H1 (cell line): ENCODE measurements around the gene ARHGAP1. TPM values are rescaled to one million over a fixed set of nuclear protein-coding genes. Genes with fewer than 3 reads are reported as not detected.

Experiments
- HDAC2 ChIP-seq, 2 experiments: fragments of 300-600 bp in 1 of 2; sonication (generic) in 1 of 2; IDR thresholded peaks; 2 replicates each; pipeline ENCODE4 v1.6.1; 2011 to 2012; ENCODE audit warnings: low read depth in 2 of 2, low read length in 2 of 2, mild to moderate bottlenecking in 2 of 2, moderate library complexity in 2 of 2, borderline replicate concordance in 1 of 2, inconsistent platforms in 1 of 2
- KDM5A ChIP-seq: fragments of 200-600 bp; IDR thresholded peaks from 2 replicates; pipeline ENCODE4 v1.7.1; 2012; ENCODE audit warnings: mild to moderate bottlenecking, low read length, inconsistent platforms, mixed read lengths
- RNF2 ChIP-seq: fragments of 200-900, 300-1000 bp; sonication (generic); IDR thresholded peaks from 2 replicates; pipeline ENCODE4 v1.7.1; 2016; ENCODE audit warnings: borderline replicate concordance, low read depth, mild to moderate bottlenecking, antibody characterized with exemption, low read length; ENCODE audit not compliant: poor library complexity, severe bottlenecking; ENCODE audit errors: missing control alignments
- ZNF274 ChIP-seq: IDR thresholded peaks from 2 replicates; pipeline ENCODE4 v1.7.0; 2012; ENCODE audit warnings: low read length, borderline replicate concordance; ENCODE audit errors: extremely low read depth
- polyA plus RNA-seq, 7 experiments: library from polyadenylated mRNA; depleted of rRNA in 3 of 7; stranded (reverse) in 5 of 7; unstranded in 2 of 7; fragments of >200 nt in 5 of 7; fragments of 200-250 nt in 2 of 7; gene quantifications; 1 replicate in 5 of 7; 2 replicates in 1 of 7; 4 replicates in 1 of 7; pipeline versions ENCODE4 v1.2.1 to v1.2.3, GENCODE V29; 2011 to 2013; ENCODE audit warnings: missing spikeins in 2 of 7, mixed read lengths in 2 of 7
- total RNA-seq: library from RNA; stranded (reverse); fragmentation: NEBNext Ultra II Directional; extraction: Animal tissue kit (Norgen Biotek cat#: 25700); gene quantifications from 2 replicates; pipeline ENCODE4 v1.2.1, GENCODE V29; 2021

The ARHGAP1 gene
- total and polyA plus RNA-seq, 2 of the 8 experiments (the other 6 are each of a cell fraction or from before 2014, with no cell fraction given): 28.6 to 58.8 TPM

DNA sequence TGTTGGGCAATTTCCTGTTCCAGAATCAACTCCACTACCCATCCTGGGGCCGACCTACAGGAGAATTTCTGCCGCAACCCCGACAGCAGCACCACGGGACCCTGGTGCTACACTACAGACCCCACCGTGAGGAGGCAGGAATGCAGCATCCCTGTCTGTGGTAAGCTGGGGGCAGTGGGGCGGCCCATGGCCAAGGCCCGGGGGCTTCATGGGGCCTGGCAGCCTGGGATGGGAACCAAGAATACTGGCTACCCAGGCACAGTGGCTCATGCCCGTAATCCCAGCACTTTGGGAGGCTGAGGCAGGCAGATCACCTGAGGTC, 22.9 kb upstream of the ARHGAP1 start (continued):
- TF ChIP-seq HDAC2 (IDR thresholded peaks at IDR 0.05; ENCODE audit: borderline replicate concordance in 1 of 2, low read depth in 2 of 2, low read length in 2 of 2): no peak
- TF ChIP-seq KDM5A: no peak
- no peak for TF ChIP-seq ZNF274
- no peak for TF ChIP-seq RNF2
